Fibroblast of lung (primary cell): ENCODE results near the gene ZFP36L1. TPM values are rescaled to one million over a fixed set of nuclear protein-coding genes. Genes with fewer than 3 reads are reported as not detected.

Experiments
- DNase-seq, 2 donors: peaks; one replicate each; pipeline versions ENCODE4 v3.0.0 to v3.0.0-alpha.2; 2010; ENCODE audit warnings: low read depth in 2 of 2
- H2AFZ ChIP-seq: 2 replicates; pipeline ENCODE4 v1.5.1; 2012; ENCODE audit warnings: low read length, control low read depth, inconsistent platforms
- H3K27ac ChIP-seq: 2 replicates; pipeline ENCODE4 v1.5.1; 2011; ENCODE audit warnings: low read length, control low read depth; ENCODE audit not compliant: insufficient read depth
- H3K27me3 ChIP-seq: 2 replicates; pipeline ENCODE4 v1.5.1; 2011; ENCODE audit warnings: mild to moderate bottlenecking, low read length; ENCODE audit not compliant: control insufficient read depth, insufficient read depth
- H3K36me3 ChIP-seq: 2 replicates; pipeline ENCODE4 v1.5.1; 2011; ENCODE audit warnings: low read length; ENCODE audit not compliant: control insufficient read depth, insufficient read depth
- H3K4me1 ChIP-seq: 2 replicates; pipeline ENCODE4 v1.5.1; 2011; ENCODE audit warnings: low read length; ENCODE audit not compliant: control insufficient read depth, insufficient read depth; ENCODE audit errors: extremely low read depth
- H3K4me2 ChIP-seq: 2 replicates; pipeline ENCODE4 v1.5.1; 2011; ENCODE audit warnings: low read length, control low read depth; ENCODE audit not compliant: insufficient read depth; ENCODE audit errors: extremely low read depth
- H3K4me3 ChIP-seq, 4 experiments: fragments of 200-600 bp in 1 of 4; sonication (generic) in 1 of 4; replicated peaks in 1 of 4; 2 replicates each; pipeline ENCODE4 v1.5.1; 2011 to 2016; ENCODE audit warnings: low read length in 4 of 4, low read depth in 3 of 4, mild to moderate bottlenecking in 3 of 4, control low read depth in 2 of 4, inconsistent platforms in 1 of 4, mixed read lengths in 1 of 4; ENCODE audit not compliant: insufficient read depth in 1 of 4; ENCODE audit errors: control extremely low read depth in 1 of 4
- H3K79me2 ChIP-seq: 2 replicates; pipeline ENCODE4 v1.5.1; 2012; ENCODE audit warnings: mild to moderate bottlenecking, low read length, inconsistent platforms; ENCODE audit not compliant: control insufficient read depth, insufficient read depth
- H3K9ac ChIP-seq: 2 replicates; pipeline ENCODE4 v1.5.1; 2011; ENCODE audit warnings: mild to moderate bottlenecking, low read length, control low read depth; ENCODE audit not compliant: insufficient read depth
- H3K9me3 ChIP-seq: 2 replicates; pipeline ENCODE4 v1.5.1; 2012; ENCODE audit warnings: low read depth, low read length; ENCODE audit not compliant: control insufficient read depth, insufficient read depth
- H4K20me1 ChIP-seq: 2 replicates; pipeline ENCODE4 v1.5.1; 2011; ENCODE audit warnings: low read length; ENCODE audit not compliant: control insufficient read depth, insufficient read depth; ENCODE audit errors: extremely low read depth
- EZH2 ChIP-seq: IDR thresholded peaks from 2 replicates; pipeline ENCODE4 v1.5.1; 2012; ENCODE audit warnings: low read length, control low read depth, mild to moderate bottlenecking; ENCODE audit errors: missing control alignments
- polyA plus RNA-seq, 2 donors: library from polyadenylated mRNA; depleted of rRNA in 1 of 2; stranded (reverse) in 1 of 2; unstranded in 1 of 2; fragments of >200 nt; gene quantifications; 2 replicates each; pipeline ENCODE4 v1.2.1, GENCODE V29; 2011 to 2012; ENCODE audit warnings: missing spikeins in 1 of 2
- total RNA-seq: library from RNA; depleted of rRNA; stranded (reverse); fragments of >200 nt; gene quantifications from 2 replicates; pipeline ENCODE4 v1.2.1, GENCODE V29; 2014
- TF ChIP-seq, protein P1 (sequence below), 2 donors: IDR thresholded peaks in 1 of 2; conservative IDR thresholded peaks in 1 of 2; 1 replicate in 1 of 2; 2 replicates in 1 of 2; pipeline ENCODE4 v1.5.1; 2011 to 2012; ENCODE audit warnings: low read length in 2 of 2, control low read depth in 1 of 2, inconsistent platforms in 1 of 2, low read depth in 1 of 2, mild to moderate bottlenecking in 1 of 2

ZFP36L1 gene
- total and polyA plus RNA-seq, 2 donors (not counting 1 experiment from before 2014, with no cell fraction given) = 22.0 to 41.7 TPM

DNA sequence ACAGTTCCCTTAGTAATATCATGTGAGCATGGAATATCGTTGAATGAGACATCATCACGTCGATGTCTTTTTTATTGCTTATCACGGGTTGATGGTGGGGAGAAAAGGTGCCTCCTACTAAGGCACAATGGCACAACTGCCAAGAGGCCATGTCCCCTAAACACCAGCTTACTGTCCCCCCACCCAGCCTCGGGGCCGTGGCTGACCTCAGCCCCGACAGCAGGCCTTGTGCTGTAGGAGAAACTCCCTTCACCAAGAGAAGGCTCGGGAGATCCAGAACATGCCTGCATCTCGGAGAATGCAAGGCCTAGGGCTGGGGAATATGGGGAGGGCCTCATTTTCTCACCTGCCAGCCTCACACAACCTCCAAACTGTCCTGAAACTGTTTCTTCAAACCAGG is 22.8 kb downstream of the ZFP36L1 start:
- Histone ChIP-seq H3K36me3 (no peaks in the 10 kb centered on the region), H3K27me3 (no peaks in the 10 kb centered on the region), H3K9me3 (no peaks in the 10 kb centered on the region), H2AFZ (no peak overlapping the region), H3K79me2 (no peaks in the 10 kb centered on the region), H3K27ac (no peak overlapping the region), H3K9ac (no peak overlapping the region), H3K4me3 (no peak overlapping the region), H4K20me1 (no peaks in the 10 kb centered on the region), H3K4me1 (no peaks in the 10 kb centered on the region), H3K4me2 (no peak overlapping the region)
- DNase-seq = no peak
- TF ChIP-seq EZH2 = no peak
- TF ChIP-seq, protein P1, sequence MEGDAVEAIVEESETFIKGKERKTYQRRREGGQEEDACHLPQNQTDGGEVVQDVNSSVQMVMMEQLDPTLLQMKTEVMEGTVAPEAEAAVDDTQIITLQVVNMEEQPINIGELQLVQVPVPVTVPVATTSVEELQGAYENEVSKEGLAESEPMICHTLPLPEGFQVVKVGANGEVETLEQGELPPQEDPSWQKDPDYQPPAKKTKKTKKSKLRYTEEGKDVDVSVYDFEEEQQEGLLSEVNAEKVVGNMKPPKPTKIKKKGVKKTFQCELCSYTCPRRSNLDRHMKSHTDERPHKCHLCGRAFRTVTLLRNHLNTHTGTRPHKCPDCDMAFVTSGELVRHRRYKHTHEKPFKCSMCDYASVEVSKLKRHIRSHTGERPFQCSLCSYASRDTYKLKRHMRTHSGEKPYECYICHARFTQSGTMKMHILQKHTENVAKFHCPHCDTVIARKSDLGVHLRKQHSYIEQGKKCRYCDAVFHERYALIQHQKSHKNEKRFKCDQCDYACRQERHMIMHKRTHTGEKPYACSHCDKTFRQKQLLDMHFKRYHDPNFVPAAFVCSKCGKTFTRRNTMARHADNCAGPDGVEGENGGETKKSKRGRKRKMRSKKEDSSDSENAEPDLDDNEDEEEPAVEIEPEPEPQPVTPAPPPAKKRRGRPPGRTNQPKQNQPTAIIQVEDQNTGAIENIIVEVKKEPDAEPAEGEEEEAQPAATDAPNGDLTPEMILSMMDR (conservative IDR thresholded peaks at IDR 0.05 in 1 of 2, IDR thresholded peaks at IDR 0.05 in 1 of 2; ENCODE audit: low read depth in 1 of 2, low read length in 2 of 2) = no peak

DNA sequence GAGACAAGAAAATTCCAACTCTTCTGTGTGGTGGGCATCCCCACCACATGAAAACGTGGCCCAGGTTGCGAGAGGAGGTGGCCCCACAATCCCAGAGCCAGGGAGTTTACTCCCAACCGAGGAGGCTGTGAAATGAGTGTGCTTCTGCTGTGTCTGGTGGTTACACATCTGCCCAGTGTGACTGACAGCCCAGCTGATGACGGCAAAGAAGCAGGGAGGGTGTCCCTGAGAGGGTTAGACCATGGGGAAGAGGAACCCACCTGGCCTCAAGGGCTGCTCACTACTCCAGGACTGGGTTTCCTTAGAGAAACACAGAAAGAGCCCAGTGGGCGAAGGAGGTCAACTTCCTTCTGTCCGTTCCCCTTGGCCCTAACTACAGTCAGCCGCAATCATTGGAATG is 24.6 kb downstream of the ZFP36L1 start:
- no peaks in the 10 kb centered on the region for H4K20me1 ChIP-seq
- no peaks in the 10 kb centered on the region for H3K9me3 ChIP-seq
- no peaks in the 10 kb centered on the region for H3K27me3 ChIP-seq
- H3K4me3 ChIP-seq = no peak overlapping the region
- no peaks in the 10 kb centered on the region for H3K36me3 ChIP-seq
- H3K4me1 ChIP-seq = peaks cover 4% of the 10 kb centered on the region
- DNase-seq = no peak
- no peak overlapping the region for H2AFZ ChIP-seq
- H3K27ac ChIP-seq = no peak overlapping the region
- H3K4me2 ChIP-seq = no peak overlapping the region
- no peak overlapping the region for H3K9ac ChIP-seq
- no peak for TF ChIP-seq EZH2
- TF ChIP-seq, protein P1 (conservative IDR thresholded peaks at IDR 0.05 in 1 of 2, IDR thresholded peaks at IDR 0.05 in 1 of 2; ENCODE audit: low read depth in 1 of 2, low read length in 2 of 2) = no peak
- H3K79me2 ChIP-seq = no peaks in the 10 kb centered on the region

DNA sequence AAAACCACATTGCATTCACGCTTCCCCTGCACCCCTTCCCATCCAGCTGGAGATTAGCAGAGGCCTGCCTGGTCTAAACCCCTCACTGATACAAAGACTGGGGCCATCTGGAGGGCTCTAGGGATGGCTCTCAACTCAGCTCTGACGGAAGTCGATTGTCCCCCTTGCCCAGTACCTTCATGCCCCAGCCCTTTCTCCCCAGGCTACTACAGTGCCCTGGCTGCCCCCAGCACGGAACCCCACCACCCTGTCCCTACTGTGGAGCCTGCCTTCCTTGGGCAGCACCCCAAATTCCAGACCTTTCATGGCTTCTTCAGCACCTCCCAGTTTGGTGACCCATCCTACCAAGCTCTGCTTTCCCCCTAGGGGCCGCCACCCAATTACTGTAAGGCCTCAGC is 25.6 kb downstream of the ZFP36L1 start:
- Histone ChIP-seq H4K20me1 (no peaks in the 10 kb centered on the region), H3K9ac (no peak overlapping the region), H3K4me1 (peaks cover 5% of the 10 kb centered on the region), H3K79me2 (no peaks in the 10 kb centered on the region), H3K4me2 (no peak overlapping the region), H3K9me3 (no peaks in the 10 kb centered on the region), H3K36me3 (no peaks in the 10 kb centered on the region), H2AFZ (no peak overlapping the region), H3K27me3 (no peaks in the 10 kb centered on the region), H3K4me3 (no peak overlapping the region), H3K27ac (no peak overlapping the region)
- no peak for DNase-seq
- TF ChIP-seq, protein P1 (conservative IDR thresholded peaks at IDR 0.05 in 1 of 2, IDR thresholded peaks at IDR 0.05 in 1 of 2; ENCODE audit: low read depth in 1 of 2, low read length in 2 of 2) = no peak
- TF ChIP-seq EZH2 = no peak
